GM12891 (cell line): Measurements from ENCODE around the gene TRERF1.

Experiments used
- POLR2A ChIP-seq: IDR thresholded peaks from 2 replicates; pipeline ENCODE4 v1.6.1; 2011; ENCODE audit warnings: low read depth, low read length, control low read depth
- POLR2AphosphoS5 ChIP-seq: IDR thresholded peaks from 2 replicates; pipeline ENCODE4 v1.6.1; 2011; ENCODE audit warnings: low read depth, low read length, control low read depth

- TF ChIP-seq POLR2A (no peak), POLR2AphosphoS5 (no peak)
Observed at GRCh38 chr6:42304053-42304712, 147.5 kb downstream of the TRERF1 start.
